Epithelial cell of esophagus (primary cell): ENCODE data around the gene MYOF.
"Not testable (repeated sequence)": the region's sequence is repeated elsewhere in the genome, so short reads cannot be mapped to it uniquely, and the experiment has no call there.

Source experiments
- DNase-seq: peaks from one replicate; pipeline ENCODE4 v3.0.0; 2010; ENCODE audit warnings: low read depth
- H3K4me3 ChIP-seq: 2 replicates; pipeline ENCODE4 v1.5.1; 2011; ENCODE audit warnings: mild to moderate bottlenecking, low read length, control low read depth
- CTCF ChIP-seq: IDR thresholded peaks from 2 replicates; pipeline ENCODE4 v1.5.1; 2011; ENCODE audit warnings: low read depth, mild to moderate bottlenecking, low read length, control low read depth, inconsistent platforms; ENCODE audit not compliant: insufficient read depth; ENCODE audit errors: missing control alignments

The MYOF gene

GRCh38 chr10:93315246-93315645 is 166.9 kb downstream of the MYOF start:
- no peak for DNase-seq
- TF ChIP-seq CTCF, result no peak

GRCh38 chr10:93314656-93315055 is 167.5 kb downstream of the MYOF start:
- DNase-seq, result not testable (repeated sequence)

More at GRCh38 chr10:93315246-93315645, 166.9 kb downstream of the MYOF start:
- H3K4me3 ChIP-seq, result no peak overlapping the region

GRCh38 chr10:93313798-93314197 is 168.3 kb downstream of the MYOF start:
- DNase-seq, result no peak

More at GRCh38 chr10:93314656-93315055, 167.5 kb downstream of the MYOF start:
- H3K4me3 ChIP-seq, result not testable (repeated sequence)

GRCh38 chr10:93309062-93309461 is 173.1 kb downstream of the MYOF start:
- DNase-seq, result no peak
- TF ChIP-seq CTCF, result no peak
- no peak overlapping the region for H3K4me3 ChIP-seq

More at GRCh38 chr10:93313798-93314197, 168.3 kb downstream of the MYOF start:
- no peak for TF ChIP-seq CTCF
- no peak overlapping the region for H3K4me3 ChIP-seq

- TF ChIP-seq CTCF, result no peak
- no peak for DNase-seq
- H3K4me3 ChIP-seq, result no peak overlapping the region
These were observed 177.0 kb downstream of the MYOF start for GRCh38 chr10:93305122-93305521.

GRCh38 chr10:93300981-93301380 is 181.2 kb downstream of the MYOF start:
- TF ChIP-seq CTCF, result no peak
- peak; percentile 15 for DNase-seq
- H3K4me3 ChIP-seq, result no peak overlapping the region

GRCh38 chr10:93300288-93300917 is 181.7 kb downstream of the MYOF start:
- no peak overlapping the region for H3K4me3 ChIP-seq
- TF ChIP-seq CTCF, result no peak
- DNase-seq, result no peak
